Measurements from ENCODE around the gene MRPL38.

Gene MRPL38

GRCh38 chr17:75895370-75896155, 9.1 kb downstream of the MRPL38 start:
- DNase-seq (ENCODE audit: low spot score): no peak
- no peak for TF ChIP-seq CTCF (IDR thresholded peaks at IDR 0.05; ENCODE audit: poor library complexity, severe bottlenecking)
- Histone ChIP-seq H3K9me3 (ENCODE audit: severe bottlenecking) (no peaks in the 10 kb centered on the region), H3K4me1 (ENCODE audit: insufficient read depth, poor library complexity, severe bottlenecking) (peaks cover 9% of the 10 kb centered on the region), H3K27ac (ENCODE audit: poor library complexity, severe bottlenecking) (peak overlapping the region; percentile 76), H3K36me3 (ENCODE audit: low read depth) (peaks cover 36% of the 10 kb centered on the region), H3K27me3 (ENCODE audit: insufficient read depth, poor library complexity, severe bottlenecking) (no peaks in the 10 kb centered on the region), H3K4me3 (ENCODE audit: severe bottlenecking) (peak overlapping the region; percentile 81)
- no peak for ATAC-seq (ENCODE audit: low read depth)

DNA sequence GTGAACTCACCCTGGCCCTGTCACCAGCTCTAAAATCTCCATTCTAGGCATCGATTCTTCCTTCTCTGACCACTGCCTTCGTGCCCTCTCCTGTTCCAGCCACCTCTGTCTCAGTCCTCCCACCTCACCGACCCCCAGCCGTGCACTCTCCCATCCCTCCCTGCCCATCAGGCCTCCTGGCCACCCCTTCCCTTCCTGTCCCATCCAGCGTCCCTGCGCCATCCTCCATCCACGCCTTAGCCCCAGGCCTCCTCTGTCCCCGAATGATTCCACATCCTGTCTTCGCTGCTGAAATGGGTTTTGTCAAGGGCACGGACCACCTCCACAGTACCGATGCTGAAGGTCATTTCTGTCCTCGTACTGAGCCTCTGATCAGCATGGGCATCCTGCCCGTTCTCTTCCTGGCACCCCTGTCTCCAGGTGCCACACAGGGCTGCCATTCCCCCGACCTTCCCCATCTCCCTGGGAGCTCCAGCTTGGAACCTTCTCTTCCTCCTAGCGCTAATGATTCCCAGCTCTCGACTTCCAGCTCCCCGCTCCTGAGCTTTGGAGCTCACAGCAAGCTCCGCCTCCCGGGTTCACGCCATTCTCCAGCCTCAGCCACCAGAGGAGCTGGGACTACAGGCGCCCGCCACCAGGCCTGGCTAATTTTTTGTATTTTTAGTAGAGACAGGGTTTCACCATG, 10.5 kb downstream of the MRPL38 start:
- H3K4me1 ChIP-seq (ENCODE audit: insufficient read depth, poor library complexity, severe bottlenecking): peaks cover 9% of the 10 kb centered on the region
- DNase-seq (ENCODE audit: low spot score) (no peak), ATAC-seq (ENCODE audit: low read depth) (no peak)
- H3K27ac ChIP-seq (ENCODE audit: poor library complexity, severe bottlenecking): no peak overlapping the region
- TF ChIP-seq CTCF (IDR thresholded peaks at IDR 0.05; ENCODE audit: poor library complexity, severe bottlenecking): no peak
- H3K4me3 ChIP-seq (ENCODE audit: severe bottlenecking): no peak overlapping the region
- H3K36me3 ChIP-seq (ENCODE audit: low read depth): peaks cover 36% of the 10 kb centered on the region
- no peaks in the 10 kb centered on the region for H3K27me3 ChIP-seq (ENCODE audit: insufficient read depth, poor library complexity, severe bottlenecking)
- no peaks in the 10 kb centered on the region for H3K9me3 ChIP-seq (ENCODE audit: severe bottlenecking)

DNA sequence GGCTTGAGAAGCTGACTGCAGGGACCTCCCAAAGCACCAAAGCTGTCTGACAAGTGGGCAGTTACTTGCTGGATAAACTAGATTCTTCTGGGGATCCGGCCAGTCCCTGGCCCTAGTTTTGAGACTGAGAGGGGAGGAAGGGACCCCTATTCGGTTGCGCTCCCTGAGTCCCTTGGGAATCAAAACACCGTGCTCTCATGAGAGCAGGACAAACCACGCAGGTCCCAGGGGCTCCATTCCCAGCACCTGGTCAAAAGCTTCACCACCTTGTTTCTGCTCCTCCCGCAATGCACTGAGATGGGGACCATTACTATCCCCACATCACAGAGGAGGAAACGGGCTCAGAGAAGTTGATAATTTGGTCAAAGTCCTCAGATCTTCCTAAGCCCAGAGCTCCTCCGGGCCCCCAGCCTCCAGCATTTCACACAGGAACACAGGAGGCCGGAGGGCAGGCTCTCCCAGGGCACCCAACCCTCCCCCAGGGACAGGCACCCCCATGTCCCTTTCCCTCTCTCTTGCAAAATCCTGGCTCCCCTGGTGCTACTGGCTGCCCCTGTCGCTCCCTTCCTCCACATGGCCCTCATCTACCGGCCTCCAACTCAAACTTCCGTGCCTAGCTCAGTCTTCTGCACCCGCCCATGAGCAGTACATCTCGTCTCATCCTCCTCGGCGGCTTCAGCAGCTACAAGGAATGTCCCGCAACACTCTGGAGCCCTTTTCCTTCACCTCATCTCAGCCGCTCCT, 11.2 kb downstream of the MRPL38 start:
- ATAC-seq (ENCODE audit: low read depth) (no peak), DNase-seq (ENCODE audit: low spot score) (no peak)
- TF ChIP-seq CTCF (IDR thresholded peaks at IDR 0.05; ENCODE audit: poor library complexity, severe bottlenecking): no peak
- Histone ChIP-seq H3K36me3 (ENCODE audit: low read depth) (peaks cover 29% of the 10 kb centered on the region), H3K9me3 (ENCODE audit: severe bottlenecking) (no peaks in the 10 kb centered on the region), H3K4me3 (ENCODE audit: severe bottlenecking) (no peak overlapping the region), H3K27me3 (ENCODE audit: insufficient read depth, poor library complexity, severe bottlenecking) (no peaks in the 10 kb centered on the region), H3K27ac (ENCODE audit: poor library complexity, severe bottlenecking) (no peak overlapping the region), H3K4me1 (ENCODE audit: insufficient read depth, poor library complexity, severe bottlenecking) (peaks cover 9% of the 10 kb centered on the region)

GRCh38 chr17:75892556-75893224, 12.0 kb downstream of the MRPL38 start:
- no peaks in the 10 kb centered on the region for H3K9me3 ChIP-seq (ENCODE audit: severe bottlenecking)
- no peak for ATAC-seq (ENCODE audit: low read depth)
- H3K27ac ChIP-seq (ENCODE audit: poor library complexity, severe bottlenecking): no peak overlapping the region
- no peak for DNase-seq (ENCODE audit: low spot score)
- H3K27me3 ChIP-seq (ENCODE audit: insufficient read depth, poor library complexity, severe bottlenecking): no peaks in the 10 kb centered on the region
- peaks cover 27% of the 10 kb centered on the region; the same call in 1 of the 2 replicates for H3K36me3 ChIP-seq (ENCODE audit: low read depth)
- no peak for TF ChIP-seq CTCF (IDR thresholded peaks at IDR 0.05; ENCODE audit: poor library complexity, severe bottlenecking)
- H3K4me3 ChIP-seq (ENCODE audit: severe bottlenecking): no peak overlapping the region
- peaks cover 9% of the 10 kb centered on the region for H3K4me1 ChIP-seq (ENCODE audit: insufficient read depth, poor library complexity, severe bottlenecking)
